ENCODE measurements around the gene DLGAP1.
"Not testable (repeated sequence)": the region's sequence is repeated elsewhere in the genome, so short reads cannot be mapped to it uniquely, and the experiment has no call there.

The DLGAP1 gene

GRCh38 chr18:3495691-3496430 lies 959.2 kb downstream of the DLGAP1 start:
- no peak for DNase-seq (ENCODE audit: low spot score)

GRCh38 chr18:3494569-3494968 lies 960.5 kb downstream of the DLGAP1 start:
- DNase-seq (ENCODE audit: low spot score): no peak

GRCh38 chr18:3494245-3494526 lies 960.9 kb downstream of the DLGAP1 start:
- DNase-seq (ENCODE audit: low spot score): no peak

- DNase-seq (ENCODE audit: low spot score): no peak
Observed at GRCh38 chr18:3493501-3494244, 961.4 kb downstream of the DLGAP1 start.

GRCh38 chr18:3492721-3493120 lies 962.4 kb downstream of the DLGAP1 start:
- no peak for DNase-seq (ENCODE audit: low spot score)

GRCh38 chr18:3491981-3492555 lies 963.0 kb downstream of the DLGAP1 start:
- no peak for DNase-seq (ENCODE audit: low spot score)

- DNase-seq (ENCODE audit: low spot score): no peak
Observed at GRCh38 chr18:3489462-3489861, 965.6 kb downstream of the DLGAP1 start.

- no peak for DNase-seq (ENCODE audit: low spot score)
Observed at GRCh38 chr18:3486512-3486911, 968.6 kb downstream of the DLGAP1 start.

- no peak for DNase-seq (ENCODE audit: low spot score)
Observed at GRCh38 chr18:3485153-3486149, 969.7 kb downstream of the DLGAP1 start.

- no peak for DNase-seq (ENCODE audit: low spot score)
Observed at GRCh38 chr18:3482258-3482657, 972.8 kb downstream of the DLGAP1 start.

- DNase-seq (ENCODE audit: low spot score): peak; percentile 47
Observed at GRCh38 chr18:3481696-3482210, 973.4 kb downstream of the DLGAP1 start.

GRCh38 chr18:3480827-3481573 lies 974.1 kb downstream of the DLGAP1 start:
- no peak for DNase-seq (ENCODE audit: low spot score)

GRCh38 chr18:3479978-3480509 lies 975.1 kb downstream of the DLGAP1 start:
- DNase-seq (ENCODE audit: low spot score): no peak

GRCh38 chr18:3478262-3478978 lies 976.7 kb downstream of the DLGAP1 start:
- DNase-seq (ENCODE audit: low spot score): no peak

GRCh38 chr18:3472681-3473544 lies 982.2 kb downstream of the DLGAP1 start:
- DNase-seq (ENCODE audit: low spot score): no peak

- not testable (repeated sequence) for DNase-seq (ENCODE audit: low spot score)
Observed at GRCh38 chr18:3472121-3472520, 983.0 kb downstream of the DLGAP1 start.

GRCh38 chr18:3471141-3471648 lies 983.9 kb downstream of the DLGAP1 start:
- DNase-seq (ENCODE audit: low spot score): no peak

- DNase-seq (ENCODE audit: low spot score): no peak
Observed at GRCh38 chr18:3468833-3469232, 986.3 kb downstream of the DLGAP1 start.

Measured in AG08395 (cell line).